Ovary (tissue), 9 donors: ENCODE data around the gene CELF2. TPM values are rescaled to one million over a fixed set of nuclear protein-coding genes. Genes with fewer than 3 reads are reported as not detected.

Source experiments
- DNase-seq, 5 donors: peaks; one replicate each; pipeline ENCODE4 v3.0.0-alpha.2; 2019 to 2020
- H3K27ac ChIP-seq, 2 donors: fragments of 200-600 bp; one replicate each; pipeline versions ENCODE4 v1.5.1 to v1.8.0; 2019 to 2022
- H3K27me3 ChIP-seq: fragments of 200-600 bp; one replicate; pipeline ENCODE4 v1.8.0; 2022
- H3K36me3 ChIP-seq: fragments of 200-600 bp; sonication (generic); one replicate; pipeline ENCODE4 v1.5.1; 2019
- H3K4me1 ChIP-seq: one replicate; pipeline ENCODE4 v1.8.1; 2013; ENCODE audit warnings: mild to moderate bottlenecking, moderate library complexity; ENCODE audit not compliant: insufficient read depth
- H3K4me3 ChIP-seq: fragments of 200-600 bp; sonication (generic); one replicate; pipeline ENCODE4 v1.5.1; 2017
- H3K9me3 ChIP-seq, 2 donors: fragments of 200-600 bp in 1 of 2; sonication (generic) in 1 of 2; one replicate each; pipeline versions ENCODE4 v1.5.1 to v1.8.1; 2013 to 2019; ENCODE audit warnings: mild to moderate bottlenecking in 1 of 2, moderate library complexity in 1 of 2
- EP300 ChIP-seq: sonication (generic); formaldehyde crosslinking; IDR thresholded peaks from one replicate; pipeline ENCODE4 v1.6.1; 2017; ENCODE audit warnings: antibody characterized with exemption
- POLR2A ChIP-seq: fragments of 450-650 bp; IDR thresholded peaks from one replicate; pipeline ENCODE4 v1.6.1; 2017; ENCODE audit warnings: antibody characterized with exemption, mild to moderate bottlenecking, moderate library complexity
- WGBS, 3 donors: extraction: QIAGEN DNeasy Blood & Tissue Kit in 1 of 3; methylation state at CpG; one replicate each; pipeline versions ENCODE4 v1.1.5 to v1.1.7; 2013 to 2017; 5-methylcytosine and 5-hydroxymethylcytosine counted together
- intact Hi-C, 4 donors: fragments of 100-400 bp; cut with DNase I; formaldehyde crosslinking; loops; one replicate each; pipeline versions ENCODE4 v1.11.0 to v1.15.1; 2022 to 2023
- polyA plus RNA-seq, 2 donors: library from polyadenylated mRNA; stranded (reverse); fragments of 200-250 nt in 1 of 2; fragments of 350-450 nt in 1 of 2; fragmentation: Illumina TruSeq in 1 of 2; extraction: RNeasy Lipid Tissue Mini Kit (QIAGEN cat#74804) in 1 of 2; gene quantifications; one replicate each; pipeline ENCODE4 v1.2.3, GENCODE V29; 2013 to 2014
- total RNA-seq, 7 donors: library from RNA; depleted of rRNA in 2 of 7; stranded (reverse); fragments of >200 nt in 2 of 7; fragmentation: NEBNext Ultra II Directional in 3 of 7; extraction: Animal tissue kit (Norgen Biotek cat#: 25700) in 3 of 7; gene quantifications; one replicate each; pipeline versions ENCODE4 v1.1.0 to v1.2.4, GENCODE V29; 2016 to 2023
- TF ChIP-seq, protein P1 (sequence below), 3 donors: fragments of 450-650 bp in 2 of 3; fragments of 200-600 bp in 1 of 3; IDR thresholded peaks; one replicate each; pipeline versions ENCODE4 v1.5.1 to v1.8.0; 2016 to 2022; ENCODE audit warnings: antibody characterized with exemption in 3 of 3, mild to moderate bottlenecking in 1 of 3
- donor health status: DM: no; HTN: no; CAD: no; lungs with moderate emphysema.
- donor health status: DM: no; HTN: no; CAD: no.
- donor health status: Bipolar disorder and iron deficiency.
- donor health status: DM: yes; HTN: yes; CAD: no.
- donor health status: DM: no; HTN: no; CAD: no.
- donor health status: DM: yes; HTN: yes; CAD: no.

Gene CELF2
- total and polyA plus RNA-seq, 9 donors, result 38.8 to 107 (median 69.0) TPM

DNA sequence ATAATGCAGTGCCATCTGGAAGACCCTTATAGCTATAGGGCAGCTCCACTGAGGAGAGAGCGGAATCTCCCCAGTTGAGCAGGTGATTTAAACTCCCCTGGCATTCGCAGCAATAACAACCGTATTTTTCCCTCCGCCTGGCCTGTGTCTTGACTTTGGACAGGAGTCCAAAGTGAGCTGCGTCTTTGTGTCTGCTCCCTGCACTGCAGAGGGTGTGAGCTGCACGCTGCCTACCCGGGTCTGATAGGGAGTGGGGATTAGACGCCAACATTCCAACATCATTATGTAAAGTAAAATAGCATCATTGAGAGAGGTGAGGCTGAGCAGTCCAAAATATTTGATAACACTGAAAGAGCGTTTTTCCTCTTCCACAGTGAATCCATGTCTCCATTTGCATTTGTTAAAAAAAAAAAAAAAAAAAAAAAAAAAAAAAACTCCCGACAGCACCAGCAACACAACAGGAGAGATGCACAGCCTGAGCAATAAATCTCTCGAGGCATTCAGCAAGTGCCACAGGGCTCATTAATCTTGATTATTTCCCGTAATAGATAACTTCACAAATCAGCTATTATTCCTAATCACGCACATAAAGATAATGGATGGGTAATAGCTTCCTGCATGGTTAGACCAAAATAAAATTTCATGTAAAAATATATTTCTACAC lies 68.6 kb downstream of the CELF2 start:
- WGBS, 3 donors, result 18 to 27% (median 25%) methylated on average over 13 of the region's 13 CpGs
- H3K4me3 ChIP-seq, result no peak overlapping the region
- no peaks in the 10 kb centered on the region for H3K27me3 ChIP-seq
- no peak overlapping the region for H3K27ac ChIP-seq
- peaks cover 2% of the 10 kb centered on the region for H3K4me1 ChIP-seq
- DNase-seq, result peak; percentile 44 to 65 (median 55)
- H3K9me3 ChIP-seq, result no peaks in the 10 kb centered on the region
- no peaks in the 10 kb centered on the region for H3K36me3 ChIP-seq
- TF ChIP-seq, protein P1, sequence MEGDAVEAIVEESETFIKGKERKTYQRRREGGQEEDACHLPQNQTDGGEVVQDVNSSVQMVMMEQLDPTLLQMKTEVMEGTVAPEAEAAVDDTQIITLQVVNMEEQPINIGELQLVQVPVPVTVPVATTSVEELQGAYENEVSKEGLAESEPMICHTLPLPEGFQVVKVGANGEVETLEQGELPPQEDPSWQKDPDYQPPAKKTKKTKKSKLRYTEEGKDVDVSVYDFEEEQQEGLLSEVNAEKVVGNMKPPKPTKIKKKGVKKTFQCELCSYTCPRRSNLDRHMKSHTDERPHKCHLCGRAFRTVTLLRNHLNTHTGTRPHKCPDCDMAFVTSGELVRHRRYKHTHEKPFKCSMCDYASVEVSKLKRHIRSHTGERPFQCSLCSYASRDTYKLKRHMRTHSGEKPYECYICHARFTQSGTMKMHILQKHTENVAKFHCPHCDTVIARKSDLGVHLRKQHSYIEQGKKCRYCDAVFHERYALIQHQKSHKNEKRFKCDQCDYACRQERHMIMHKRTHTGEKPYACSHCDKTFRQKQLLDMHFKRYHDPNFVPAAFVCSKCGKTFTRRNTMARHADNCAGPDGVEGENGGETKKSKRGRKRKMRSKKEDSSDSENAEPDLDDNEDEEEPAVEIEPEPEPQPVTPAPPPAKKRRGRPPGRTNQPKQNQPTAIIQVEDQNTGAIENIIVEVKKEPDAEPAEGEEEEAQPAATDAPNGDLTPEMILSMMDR (IDR thresholded peaks at IDR 0.05), result no peak
- TF ChIP-seq EP300 (no peak), POLR2A (no peak)
- intact Hi-C loops, result no loop called here

- 95 to 98% (median 97%) methylated on average over 9 of the region's 9 CpGs for WGBS, 3 donors
- Histone ChIP-seq H3K36me3 (no peaks in the 10 kb centered on the region), H3K27me3 (no peaks in the 10 kb centered on the region), H3K4me1 (peaks cover 4% of the 10 kb centered on the region), H3K9me3 (no peaks in the 10 kb centered on the region), H3K4me3 (no peak overlapping the region), H3K27ac (no peak overlapping the region)
- no peak for DNase-seq
- TF ChIP-seq EP300 (no peak), POLR2A (no peak)
- TF ChIP-seq, protein P1 (IDR thresholded peaks at IDR 0.05), result no peak
- intact Hi-C loops, result no loop called here
These were observed 69.7 kb downstream of the CELF2 start for GRCh38 chr10:11087372-11087771.

- H3K4me1 ChIP-seq, result peaks cover 5% of the 10 kb centered on the region
- 96 to 98% (median 96%) methylated on average over 6 of the region's 6 CpGs for WGBS, 3 donors
- DNase-seq, result no peak
- intact Hi-C loops, result no loop called here
- H3K27ac ChIP-seq, result no peak overlapping the region
- TF ChIP-seq EP300, result no peak
- TF ChIP-seq, protein P1 (IDR thresholded peaks at IDR 0.05), result no peak
- TF ChIP-seq POLR2A, result no peak
- no peak overlapping the region for H3K4me3 ChIP-seq
- H3K27me3 ChIP-seq, result no peaks in the 10 kb centered on the region
- H3K36me3 ChIP-seq, result no peaks in the 10 kb centered on the region
- no peaks in the 10 kb centered on the region for H3K9me3 ChIP-seq
These were observed 71.0 kb downstream of the CELF2 start for GRCh38 chr10:11088709-11089108.

- no peaks in the 10 kb centered on the region for H3K27me3 ChIP-seq
- no peak for TF ChIP-seq EP300
- TF ChIP-seq POLR2A, result no peak
- TF ChIP-seq, protein P1 (IDR thresholded peaks at IDR 0.05), result no peak
- H3K36me3 ChIP-seq, result no peaks in the 10 kb centered on the region
- no peak overlapping the region for H3K4me3 ChIP-seq
- H3K4me1 ChIP-seq, result peaks cover 5% of the 10 kb centered on the region
- no peak overlapping the region for H3K27ac ChIP-seq
- WGBS, 3 donors, result 84 to 94% (median 93%) methylated on average over 6 of the region's 6 CpGs
- intact Hi-C loops, result no loop called here
- H3K9me3 ChIP-seq, result no peaks in the 10 kb centered on the region
- no peak for DNase-seq
These were observed 71.6 kb downstream of the CELF2 start for GRCh38 chr10:11089272-11089671.
